ENCODE results near the gene SMCR8. TPM values are rescaled to one million over a fixed set of nuclear protein-coding genes. Genes with fewer than 3 reads are reported as not detected.

Gene SMCR8
- total and polyA plus RNA-seq, 2 of the 8 experiments (the other 6 are each of a cell fraction or from before 2014, with no cell fraction given) = 6.9 to 18.5 TPM

DNA sequence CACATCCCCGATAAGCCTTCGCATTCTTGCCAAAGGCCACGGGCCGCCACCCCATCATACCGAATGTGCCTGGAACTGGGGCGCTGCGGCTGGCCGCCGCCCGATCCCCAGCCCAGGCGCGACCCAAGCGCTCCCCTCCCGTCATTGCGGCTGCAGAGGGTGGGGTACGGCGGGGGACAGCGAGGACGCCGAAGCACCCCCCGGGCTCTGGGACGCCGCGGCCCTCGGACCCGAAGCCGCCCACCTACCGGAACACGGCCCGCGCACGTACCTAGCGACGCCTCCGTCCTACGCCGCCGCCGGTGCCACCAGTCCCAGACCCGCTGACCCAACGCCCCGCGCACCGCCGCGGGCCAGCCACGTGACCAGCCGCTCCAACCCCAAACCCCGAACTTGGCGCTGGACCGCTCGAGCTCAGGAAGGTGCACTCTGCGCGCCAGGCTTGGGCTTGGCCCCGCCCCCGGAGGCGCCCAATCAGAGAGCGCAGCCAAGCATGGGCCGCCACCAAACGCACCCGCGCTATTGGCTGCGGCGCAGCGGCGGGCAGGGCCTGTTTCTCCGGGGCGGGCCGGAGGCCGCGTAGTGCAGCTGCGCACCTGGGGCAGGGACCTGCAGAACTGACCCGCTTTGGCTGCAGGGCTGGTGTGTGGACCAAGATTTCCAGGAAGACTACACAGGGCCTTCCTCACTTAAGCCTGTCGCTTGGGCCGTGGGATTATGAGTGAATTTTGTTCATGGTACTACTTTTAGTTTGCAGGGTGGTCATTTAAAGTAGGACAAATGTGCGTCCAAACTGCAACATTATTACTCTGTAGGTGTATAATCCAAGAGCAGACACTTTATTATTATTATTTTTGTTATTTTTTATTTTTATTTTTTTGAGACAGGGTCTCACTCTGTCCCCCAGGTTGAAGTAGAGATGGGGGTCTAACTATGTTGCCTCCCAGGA, 48.3 kb downstream of the SMCR8 start, which contains the start of gene SHMT1:
SHMT1 (minus strand) TSS at position 450 of the 949 bp plus-strand sequence. CDS start 7,569 bp downstream, outside the sequence.
- POLR2A ChIA-PET (ENCODE audit: partially characterized antibody) = interaction anchor here (0.6 to 3.0 kb wide), 14 partner anchors 10 to 179 kb away, joined by 3 to 13 read pairs (median 4); partner anchors contain the start of genes ALKBH5, MIEF2, SMCR8 and TOP3A
- no peak within 1 kb of the TSS for H2BK15ac ChIP-seq (ENCODE audit: low read length)
- FAIRE-seq = no peak
- TF ChIP-seq SIRT6 (IDR thresholded peaks at IDR 0.05; ENCODE audit: low read length) = no peak
- TF ChIP-seq, protein P1, sequence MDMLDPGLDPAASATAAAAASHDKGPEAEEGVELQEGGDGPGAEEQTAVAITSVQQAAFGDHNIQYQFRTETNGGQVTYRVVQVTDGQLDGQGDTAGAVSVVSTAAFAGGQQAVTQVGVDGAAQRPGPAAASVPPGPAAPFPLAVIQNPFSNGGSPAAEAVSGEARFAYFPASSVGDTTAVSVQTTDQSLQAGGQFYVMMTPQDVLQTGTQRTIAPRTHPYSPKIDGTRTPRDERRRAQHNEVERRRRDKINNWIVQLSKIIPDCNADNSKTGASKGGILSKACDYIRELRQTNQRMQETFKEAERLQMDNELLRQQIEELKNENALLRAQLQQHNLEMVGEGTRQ (IDR thresholded peaks at IDR 0.05; ENCODE audit: low read length) = peak; percentile 89
- TF ChIP-seq, protein P2, sequence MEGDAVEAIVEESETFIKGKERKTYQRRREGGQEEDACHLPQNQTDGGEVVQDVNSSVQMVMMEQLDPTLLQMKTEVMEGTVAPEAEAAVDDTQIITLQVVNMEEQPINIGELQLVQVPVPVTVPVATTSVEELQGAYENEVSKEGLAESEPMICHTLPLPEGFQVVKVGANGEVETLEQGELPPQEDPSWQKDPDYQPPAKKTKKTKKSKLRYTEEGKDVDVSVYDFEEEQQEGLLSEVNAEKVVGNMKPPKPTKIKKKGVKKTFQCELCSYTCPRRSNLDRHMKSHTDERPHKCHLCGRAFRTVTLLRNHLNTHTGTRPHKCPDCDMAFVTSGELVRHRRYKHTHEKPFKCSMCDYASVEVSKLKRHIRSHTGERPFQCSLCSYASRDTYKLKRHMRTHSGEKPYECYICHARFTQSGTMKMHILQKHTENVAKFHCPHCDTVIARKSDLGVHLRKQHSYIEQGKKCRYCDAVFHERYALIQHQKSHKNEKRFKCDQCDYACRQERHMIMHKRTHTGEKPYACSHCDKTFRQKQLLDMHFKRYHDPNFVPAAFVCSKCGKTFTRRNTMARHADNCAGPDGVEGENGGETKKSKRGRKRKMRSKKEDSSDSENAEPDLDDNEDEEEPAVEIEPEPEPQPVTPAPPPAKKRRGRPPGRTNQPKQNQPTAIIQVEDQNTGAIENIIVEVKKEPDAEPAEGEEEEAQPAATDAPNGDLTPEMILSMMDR (IDR thresholded peaks at IDR 0.05; ENCODE audit: control extremely low read depth in 1 of 3, insufficient read depth in 1 of 3, low read depth in 1 of 3, low read length in 3 of 3) = 0 out of 4 replicates have a peak, but pooled peaks of 1 of the 3 experiments have one; percentile 3
- TF ChIP-seq RNF2 (IDR thresholded peaks at IDR 0.05; ENCODE audit: borderline replicate concordance, low read depth, low read length, missing control alignments, poor library complexity, severe bottlenecking) = no peak
- no peak for TF ChIP-seq SUZ12 (IDR thresholded peaks at IDR 0.05; ENCODE audit: low read length)

More for the DNA sequence above, 48.3 kb downstream of the SMCR8 start, which contains the start of gene SHMT1:
- Histone ChIP-seq H3K23me2 (ENCODE audit: low read depth, low read length) (peaks cover 6% of the 10 kb centered on the region), H2BK12ac (ENCODE audit: low read depth, low read length) (no peak within 1 kb of the TSS), H3K18ac (ENCODE audit: extremely low read depth, low read length) (peak within 1 kb of the TSS; percentile 72), H3K79me1 (ENCODE audit: low read depth, low read length) (peaks cover 7% of the 10 kb centered on the region; the same call in 1 of the 2 replicates), H3K36me3 (ENCODE audit: control insufficient read depth in 2 of 4, insufficient read depth in 4 of 4, low read length in 3 of 4) (peaks cover 0 to 7% (median 3%) of the 10 kb centered on the region in 4 experiments; a peak in 3 of 8 replicates), H3K14ac (ENCODE audit: insufficient read length) (peak within 1 kb of the TSS; percentile 98), H3K27me3 (replicated peaks in 1 of 4; ENCODE audit: control insufficient read depth in 3 of 4, extremely low read depth in 1 of 4, insufficient read depth in 3 of 4, low read length in 3 of 4) (no peaks in the 10 kb centered on the region), H3K4me3 (ENCODE audit: extremely low read depth in 1 of 4, insufficient read depth in 2 of 4, low read depth in 3 of 4, low read length in 4 of 4) (peak within 1 kb of the TSS; percentile 84 to 94 (median 88)), H3K4me2 (ENCODE audit: insufficient read depth in 1 of 2, low read depth in 2 of 2, low read length in 2 of 2) (peak within 1 kb of the TSS; percentile 78 to 79), H3K56ac (replicated peaks; ENCODE audit: insufficient read length, low read depth, low read length) (peak within 1 kb of the TSS; percentile 30), H2BK20ac (ENCODE audit: low read length) (no peak within 1 kb of the TSS), H2AFZ (ENCODE audit: low read length) (peak within 1 kb of the TSS; percentile 83; the same call in 1 of the 2 replicates), H3K9ac (replicated peaks in 1 of 4; ENCODE audit: extremely low read depth in 1 of 4, low read depth in 3 of 4, low read length in 3 of 4) (peak within 1 kb of the TSS; percentile 75 to 92 (median 83)), H3K23ac (ENCODE audit: insufficient read length) (no peak within 1 kb of the TSS), H3K27ac (ENCODE audit: low read depth, low read length) (no peak within 1 kb of the TSS; the same call in 1 of the 2 replicates), H2BK120ac (replicated peaks; ENCODE audit: low read depth, low read length) (no peak within 1 kb of the TSS), H3K79me2 (ENCODE audit: control insufficient read depth in 1 of 2, insufficient read depth in 2 of 2, low read length in 2 of 2) (peaks cover 4 to 35% of the 10 kb centered on the region in 2 experiments), H3K4ac (replicated peaks; ENCODE audit: insufficient read length, low read depth, low read length) (no peak within 1 kb of the TSS), H3K9me3 (ENCODE audit: insufficient read depth in 2 of 2, low read depth in 1 of 2, low read length in 1 of 2) (no peaks in the 10 kb centered on the region), H4K91ac (replicated peaks; ENCODE audit: insufficient read length, low read length) (peak within 1 kb of the TSS; percentile 74), H4K20me1 (replicated peaks in 1 of 2; ENCODE audit: control insufficient read depth in 1 of 2, insufficient read depth in 2 of 2, low read length in 2 of 2) (peaks cover 0 to 2% of the 10 kb centered on the region in 2 experiments), H4K5ac (ENCODE audit: insufficient read length, low read depth, low read length) (peak within 1 kb of the TSS; percentile 78), H2AK5ac (ENCODE audit: low read depth, low read length) (no peak within 1 kb of the TSS), H3K4me1 (replicated peaks in 1 of 4; ENCODE audit: control insufficient read depth in 3 of 4, insufficient read depth in 4 of 4, low read length in 3 of 4) (peaks cover 0 to 2% (median 0%) of the 10 kb centered on the region in 4 experiments; a peak in 1 of 7 replicates), H2BK5ac (ENCODE audit: low read depth, low read length) (peak within 1 kb of the TSS; percentile 60; the same call in 1 of the 2 replicates), H4K8ac (ENCODE audit: extremely low read depth, insufficient read depth, low read length) (peak within 1 kb of the TSS; percentile 94)
- DNase-seq (ENCODE audit: low read depth in 1 of 2, low spot score in 2 of 2) = peak; percentile 92 to 96
- CTCF ChIA-PET (ENCODE audit: partially characterized antibody) = interaction anchor here (0.8 to 1.9 kb wide), 4 partner anchors 11 to 43 kb away, joined by 3 to 5 read pairs (median 4); no protein-coding TSS in a partner anchor
- WGBS, 2 experiments (ENCODE audit: extremely low coverage in 1 of 2, insufficient coverage in 1 of 2, insufficient read length in 1 of 2, insufficient replicate concordance in 2 of 2, low coverage in 1 of 2, low lambda C conversion rate in 2 of 2, missing lambda C conversion rate in 1 of 2) = 4% methylated on average over 27 of the region's 76 CpGs; no CpG with 5 or more reads in 1 of the 2 experiments
